K562 (cell line): ENCODE results near the gene ZNF326. TPM values are rescaled to one million over a fixed set of nuclear protein-coding genes. Genes with fewer than 3 reads are reported as not detected.

Source experiments
- CREB1 ChIP-seq, 2 experiments: sonication (generic) in 1 of 2; formaldehyde crosslinking in 1 of 2; IDR thresholded peaks; 2 replicates each; pipeline versions ENCODE4 v1.6.1 to v1.8.0; 2012 to 2022; ENCODE audit warnings: inconsistent platforms in 1 of 2, mild to moderate bottlenecking in 1 of 2, missing genetic modification reagents in 1 of 2, moderate library complexity in 1 of 2
- CTBP1 ChIP-seq: fragments of 450-650 bp; IDR thresholded peaks from 2 replicates; pipeline ENCODE4 v1.6.1; 2016; ENCODE audit warnings: borderline replicate concordance
- EGR1 ChIP-seq: fragments of 450-650 bp; conservative IDR thresholded peaks from 2 replicates; pipeline ENCODE4 v1.6.1; 2017; ENCODE audit warnings: mild to moderate bottlenecking
- KDM4B ChIP-seq, 2 experiments: fragments of 450-650 bp in 1 of 2; sonication (generic) in 1 of 2; IDR thresholded peaks; 2 replicates each; pipeline ENCODE4 v1.6.1; 2016 to 2017; ENCODE audit warnings: borderline replicate concordance in 2 of 2, antibody characterized with exemption in 1 of 2, low read depth in 1 of 2, mild to moderate bottlenecking in 1 of 2
- KHSRP ChIP-seq: fragments of 450-650 bp; IDR thresholded peaks from 2 replicates; pipeline ENCODE4 v1.6.1; 2017
- NUFIP1 ChIP-seq: fragments of 450-650 bp; IDR thresholded peaks from 2 replicates; pipeline ENCODE4 v1.6.1; 2018; ENCODE audit not compliant: partially characterized antibody
- RAD21 ChIP-seq, 2 experiments: fragments of 250-450 bp in 1 of 2; fragments of 450-650 bp in 1 of 2; sonication (Bioruptor Pico) in 1 of 2; formaldehyde crosslinking in 1 of 2; IDR thresholded peaks in 1 of 2; conservative IDR thresholded peaks in 1 of 2; 2 replicates each; pipeline versions ENCODE4 v1.4.0 to v1.8.0; 2020 to 2022; ENCODE audit warnings: mild to moderate bottlenecking in 2 of 2, moderate library complexity in 1 of 2
- RB1 ChIP-seq: fragments of 450-650 bp; IDR thresholded peaks from 2 replicates; pipeline ENCODE4 v1.6.1; 2017; ENCODE audit warnings: low read depth, mild to moderate bottlenecking
- RCOR1 ChIP-seq, 2 experiments: IDR thresholded peaks; 2 replicates each; pipeline ENCODE4 v1.6.1; 2012; ENCODE audit warnings: low read depth in 2 of 2, low read length in 2 of 2, borderline replicate concordance in 1 of 2, improper control_type of control experiment in 1 of 2
- RFX7 ChIP-seq: fragments of 250-450 bp; sonication (Bioruptor Pico); IDR thresholded peaks from 2 replicates; pipeline ENCODE4 v1.5.1; 2021; ENCODE audit warnings: mild to moderate bottlenecking
- SRSF9 ChIP-seq: fragments of 200-400 bp; formaldehyde crosslinking; IDR thresholded peaks from 2 replicates; pipeline ENCODE4 v1.6.1; 2017; ENCODE audit warnings: low read depth, low read length, borderline replicate concordance
- polyA plus RNA-seq, 8 experiments: library from polyadenylated mRNA; depleted of rRNA in 4 of 8; stranded (reverse) in 5 of 8; unstranded in 3 of 8; fragments of >200 nt; fragmentation: Nextera tagmentation in 2 of 8; fragmentation: Illumina TruSeq in 1 of 8; extraction: Ambion mirVana in 2 of 8; extraction: Trizol in 1 of 8; gene quantifications; 2 replicates each; pipeline versions ENCODE4 v1.2.1 to v1.2.3, GENCODE V29; 2011 to 2014; ENCODE audit warnings: inconsistent platforms in 1 of 8, missing spikeins in 1 of 8
- total RNA-seq, 7 experiments: library from RNA; depleted of rRNA in 6 of 7; stranded (reverse); fragments of >200 nt in 6 of 7; fragmentation: Illumina TruSeq in 2 of 7; extraction: Trizol in 2 of 7; gene quantifications; 2 replicates each; pipeline versions ENCODE4 v1.2.1 to v1.2.3, GENCODE V29; 2011 to 2021; ENCODE audit warnings: low replicate concordance in 1 of 7
- TF ChIP-seq, protein P1 (sequence below): sonication (generic); formaldehyde crosslinking; IDR thresholded peaks from 2 replicates; pipeline ENCODE4 v1.8.0; 2022; ENCODE audit warnings: mild to moderate bottlenecking, missing genetic modification reagents
- TF ChIP-seq, protein P2 (sequence below): fragments of 250-450 bp; sonication (Bioruptor Pico); IDR thresholded peaks from 2 replicates; pipeline ENCODE4 v1.4.0; 2020; ENCODE audit warnings: borderline replicate concordance
- TF ChIP-seq, protein P3 (sequence below): fragments of 450-650 bp; formaldehyde crosslinking; IDR thresholded peaks from 2 replicates; pipeline ENCODE4 v1.4.0; 2020; ENCODE audit warnings: mild to moderate bottlenecking, moderate library complexity
- TF ChIP-seq, protein P4 (sequence below), 3 experiments: fragments of 200-800 bp in 1 of 3; fragments of 250-450 bp in 1 of 3; fragments of 450-650 bp in 1 of 3; sonication (Bioruptor Pico) in 1 of 3; sonication (Bioruptor generic) in 1 of 3; formaldehyde crosslinking in 1 of 3; IDR thresholded peaks; 2 replicates each; pipeline versions ENCODE4 v1.6.1 to v1.8.0; 2016 to 2022; ENCODE audit warnings: mild to moderate bottlenecking in 2 of 3, missing genetic modification characterization in 2 of 3, missing compliant biosample characterization in 1 of 3, moderate library complexity in 1 of 3

Gene ZNF326
- total and polyA plus RNA-seq, 9 of the 15 experiments (the other 6 are each of a cell fraction or from before 2014, with no cell fraction given) = 7.2 to 33.2 (median 20.1) TPM

DNA sequence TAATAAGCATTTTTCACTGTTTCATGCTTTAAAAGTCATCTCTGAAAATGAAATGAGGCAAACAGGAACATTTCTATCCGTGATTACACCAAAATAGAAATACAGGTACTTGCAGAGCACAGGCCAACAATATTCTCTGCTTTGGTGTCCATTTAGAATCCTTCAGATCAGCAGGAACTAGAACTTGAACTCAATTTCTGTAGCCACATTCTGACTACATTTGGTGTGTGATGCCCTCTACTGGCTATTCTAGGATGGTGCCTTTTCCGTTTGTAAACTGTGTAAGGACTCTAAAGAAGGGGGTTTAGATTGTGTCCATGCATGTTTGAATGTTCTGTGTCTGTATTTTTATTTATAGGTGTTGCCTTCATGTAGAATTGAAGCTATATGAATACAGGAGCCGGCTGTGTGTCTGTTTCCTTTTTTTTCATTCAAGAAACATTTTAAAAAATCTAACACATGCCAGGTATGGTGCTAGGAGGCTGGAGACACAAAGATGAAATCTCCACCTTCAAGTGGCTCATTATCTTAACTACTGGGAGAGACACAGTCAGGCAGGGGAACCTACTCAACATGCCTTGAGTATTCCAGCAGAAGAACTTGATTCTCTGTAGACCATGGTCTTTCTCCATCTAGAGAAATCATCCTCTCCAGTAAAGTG is 7.6 kb upstream of the ZNF326 start (continued):
- TF ChIP-seq, protein P1, sequence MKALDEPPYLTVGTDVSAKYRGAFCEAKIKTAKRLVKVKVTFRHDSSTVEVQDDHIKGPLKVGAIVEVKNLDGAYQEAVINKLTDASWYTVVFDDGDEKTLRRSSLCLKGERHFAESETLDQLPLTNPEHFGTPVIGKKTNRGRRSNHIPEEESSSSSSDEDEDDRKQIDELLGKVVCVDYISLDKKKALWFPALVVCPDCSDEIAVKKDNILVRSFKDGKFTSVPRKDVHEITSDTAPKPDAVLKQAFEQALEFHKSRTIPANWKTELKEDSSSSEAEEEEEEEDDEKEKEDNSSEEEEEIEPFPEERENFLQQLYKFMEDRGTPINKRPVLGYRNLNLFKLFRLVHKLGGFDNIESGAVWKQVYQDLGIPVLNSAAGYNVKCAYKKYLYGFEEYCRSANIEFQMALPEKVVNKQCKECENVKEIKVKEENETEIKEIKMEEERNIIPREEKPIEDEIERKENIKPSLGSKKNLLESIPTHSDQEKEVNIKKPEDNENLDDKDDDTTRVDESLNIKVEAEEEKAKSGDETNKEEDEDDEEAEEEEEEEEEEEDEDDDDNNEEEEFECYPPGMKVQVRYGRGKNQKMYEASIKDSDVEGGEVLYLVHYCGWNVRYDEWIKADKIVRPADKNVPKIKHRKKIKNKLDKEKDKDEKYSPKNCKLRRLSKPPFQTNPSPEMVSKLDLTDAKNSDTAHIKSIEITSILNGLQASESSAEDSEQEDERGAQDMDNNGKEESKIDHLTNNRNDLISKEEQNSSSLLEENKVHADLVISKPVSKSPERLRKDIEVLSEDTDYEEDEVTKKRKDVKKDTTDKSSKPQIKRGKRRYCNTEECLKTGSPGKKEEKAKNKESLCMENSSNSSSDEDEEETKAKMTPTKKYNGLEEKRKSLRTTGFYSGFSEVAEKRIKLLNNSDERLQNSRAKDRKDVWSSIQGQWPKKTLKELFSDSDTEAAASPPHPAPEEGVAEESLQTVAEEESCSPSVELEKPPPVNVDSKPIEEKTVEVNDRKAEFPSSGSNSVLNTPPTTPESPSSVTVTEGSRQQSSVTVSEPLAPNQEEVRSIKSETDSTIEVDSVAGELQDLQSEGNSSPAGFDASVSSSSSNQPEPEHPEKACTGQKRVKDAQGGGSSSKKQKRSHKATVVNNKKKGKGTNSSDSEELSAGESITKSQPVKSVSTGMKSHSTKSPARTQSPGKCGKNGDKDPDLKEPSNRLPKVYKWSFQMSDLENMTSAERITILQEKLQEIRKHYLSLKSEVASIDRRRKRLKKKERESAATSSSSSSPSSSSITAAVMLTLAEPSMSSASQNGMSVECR (CRISPR knock-in tag) = no peak
- TF ChIP-seq RFX7 (CRISPR knock-in tag) (no peak), EGR1 (no peak), CTBP1 (no peak), RCOR1 (IDR thresholded peaks at IDR 0.05; ENCODE audit: borderline replicate concordance in 1 of 2, low read depth in 2 of 2, low read length in 2 of 2) (0 out of 4 replicates have a peak, but pooled peaks of 1 of the 2 experiments have one; percentile 13), NUFIP1 (no peak), CREB1 (IDR thresholded peaks at IDR 0.05) (no peak), CREB1 (CRISPR knock-in tag; IDR thresholded peaks at IDR 0.05) (no peak), RAD21 (CRISPR knock-in tag; conservative IDR thresholded peaks at IDR 0.05 in 1 of 2, IDR thresholded peaks at IDR 0.05 in 1 of 2) (peak; percentile 93 to 98), KHSRP (no peak), KDM4B (IDR thresholded peaks at IDR 0.05; ENCODE audit: borderline replicate concordance in 2 of 2, low read depth in 1 of 2) (no peak), RB1 (peak; percentile 54; the same call in 1 of the 2 replicates), SRSF9 (no peak)
- TF ChIP-seq, protein P2, sequence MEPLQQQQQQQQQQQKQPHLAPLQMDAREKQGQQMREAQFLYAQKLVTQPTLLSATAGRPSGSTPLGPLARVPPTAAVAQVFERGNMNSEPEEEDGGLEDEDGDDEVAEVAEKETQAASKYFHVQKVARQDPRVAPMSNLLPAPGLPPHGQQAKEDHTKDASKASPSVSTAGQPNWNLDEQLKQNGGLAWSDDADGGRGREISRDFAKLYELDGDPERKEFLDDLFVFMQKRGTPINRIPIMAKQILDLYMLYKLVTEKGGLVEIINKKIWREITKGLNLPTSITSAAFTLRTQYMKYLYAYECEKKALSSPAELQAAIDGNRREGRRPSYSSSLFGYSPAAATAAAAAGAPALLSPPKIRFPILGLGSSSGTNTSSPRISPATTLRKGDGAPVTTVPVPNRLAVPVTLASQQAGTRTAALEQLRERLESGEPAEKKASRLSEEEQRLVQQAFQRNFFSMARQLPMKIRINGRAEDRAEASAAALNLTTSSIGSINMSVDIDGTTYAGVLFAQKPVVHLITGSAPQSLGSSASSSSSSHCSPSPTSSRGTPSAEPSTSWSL = no peak
- TF ChIP-seq, protein P3, sequence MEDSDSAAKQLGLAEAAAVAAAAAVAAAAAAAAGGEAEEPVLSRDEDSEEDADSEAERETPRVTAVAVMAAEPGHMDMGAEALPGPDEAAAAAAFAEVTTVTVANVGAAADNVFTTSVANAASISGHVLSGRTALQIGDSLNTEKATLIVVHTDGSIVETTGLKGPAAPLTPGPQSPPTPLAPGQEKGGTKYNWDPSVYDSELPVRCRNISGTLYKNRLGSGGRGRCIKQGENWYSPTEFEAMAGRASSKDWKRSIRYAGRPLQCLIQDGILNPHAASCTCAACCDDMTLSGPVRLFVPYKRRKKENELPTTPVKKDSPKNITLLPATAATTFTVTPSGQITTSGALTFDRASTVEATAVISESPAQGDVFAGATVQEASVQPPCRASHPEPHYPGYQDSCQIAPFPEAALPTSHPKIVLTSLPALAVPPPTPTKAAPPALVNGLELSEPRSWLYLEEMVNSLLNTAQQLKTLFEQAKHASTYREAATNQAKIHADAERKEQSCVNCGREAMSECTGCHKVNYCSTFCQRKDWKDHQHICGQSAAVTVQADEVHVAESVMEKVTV (CRISPR knock-in tag) = peak; percentile 88
- TF ChIP-seq, protein P4, sequence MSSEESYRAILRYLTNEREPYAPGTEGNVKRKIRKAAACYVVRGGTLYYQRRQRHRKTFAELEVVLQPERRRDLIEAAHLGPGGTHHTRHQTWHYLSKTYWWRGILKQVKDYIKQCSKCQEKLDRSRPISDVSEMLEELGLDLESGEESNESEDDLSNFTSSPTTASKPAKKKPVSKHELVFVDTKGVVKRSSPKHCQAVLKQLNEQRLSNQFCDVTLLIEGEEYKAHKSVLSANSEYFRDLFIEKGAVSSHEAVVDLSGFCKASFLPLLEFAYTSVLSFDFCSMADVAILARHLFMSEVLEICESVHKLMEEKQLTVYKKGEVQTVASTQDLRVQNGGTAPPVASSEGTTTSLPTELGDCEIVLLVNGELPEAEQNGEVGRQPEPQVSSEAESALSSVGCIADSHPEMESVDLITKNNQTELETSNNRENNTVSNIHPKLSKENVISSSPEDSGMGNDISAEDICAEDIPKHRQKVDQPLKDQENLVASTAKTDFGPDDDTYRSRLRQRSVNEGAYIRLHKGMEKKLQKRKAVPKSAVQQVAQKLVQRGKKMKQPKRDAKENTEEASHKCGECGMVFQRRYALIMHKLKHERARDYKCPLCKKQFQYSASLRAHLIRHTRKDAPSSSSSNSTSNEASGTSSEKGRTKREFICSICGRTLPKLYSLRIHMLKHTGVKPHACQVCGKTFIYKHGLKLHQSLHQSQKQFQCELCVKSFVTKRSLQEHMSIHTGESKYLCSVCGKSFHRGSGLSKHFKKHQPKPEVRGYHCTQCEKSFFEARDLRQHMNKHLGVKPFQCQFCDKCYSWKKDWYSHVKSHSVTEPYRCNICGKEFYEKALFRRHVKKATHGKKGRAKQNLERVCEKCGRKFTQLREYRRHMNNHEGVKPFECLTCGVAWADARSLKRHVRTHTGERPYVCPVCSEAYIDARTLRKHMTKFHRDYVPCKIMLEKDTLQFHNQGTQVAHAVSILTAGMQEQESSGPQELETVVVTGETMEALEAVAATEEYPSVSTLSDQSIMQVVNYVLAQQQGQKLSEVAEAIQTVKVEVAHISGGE (CRISPR knock-in tag; IDR thresholded peaks at IDR 0.05) = no peak
